ENCODE measurements around the gene AKAP12. TPM values are rescaled to one million over a fixed set of nuclear protein-coding genes. Genes with fewer than 3 reads are reported as not detected.
"Not testable (repeated sequence)": the region's sequence is repeated elsewhere in the genome, so short reads cannot be mapped to it uniquely, and the experiment has no call there.

AKAP12 gene
- total RNA-seq, 2 experiments from 2014 or later: 0.78 to 1.1 TPM

- CTCF ChIA-PET: interaction anchor here (1.9 to 2.1 kb wide), 2 partner anchors 13 to 52 kb away, joined by 4 to 5 read pairs; no protein-coding TSS in a partner anchor
- no peaks in the 10 kb centered on the region for H3K9me3 Mint-ChIP-seq
- peaks cover 30% of the 10 kb centered on the region for H3K36me3 Mint-ChIP-seq (ENCODE audit: low read depth)
- H3K27me3 Mint-ChIP-seq: no peaks in the 10 kb centered on the region
- DNase-seq: no peak
- POLR2A ChIA-PET: interaction anchor here (1.3 to 12.5 kb wide), 2 partner anchors 16 to 75 kb away, joined by 6 to 247 read pairs; partner anchors contain the start of genes RMND1 and ZBTB2
- peaks cover 85% of the 10 kb centered on the region for H3K4me1 Mint-ChIP-seq
- peak overlapping the region; percentile 75 for H3K27ac Mint-ChIP-seq
- peak overlapping the region; percentile 40 for H3K4me3 Mint-ChIP-seq
Observed at GRCh38 chr6:151376440-151376839, 136.7 kb downstream of the AKAP12 start.

- ChIA-PET CTCF (interaction anchor here (0.7 to 2.1 kb wide), 4 partner anchors 13 to 485 kb away, joined by 3 to 5 read pairs (median 4); no protein-coding TSS in a partner anchor), POLR2A (interaction anchor here (1.3 to 12.5 kb wide), 2 partner anchors 16 to 75 kb away, joined by 6 to 247 read pairs; partner anchors contain the start of genes RMND1 and ZBTB2)
- H3K27ac Mint-ChIP-seq: peak overlapping the region; percentile 75
- H3K4me3 Mint-ChIP-seq: no peak overlapping the region
- no peak for DNase-seq
- H3K36me3 Mint-ChIP-seq (ENCODE audit: low read depth): peaks cover 23% of the 10 kb centered on the region
- H3K27me3 Mint-ChIP-seq: no peaks in the 10 kb centered on the region
- no peaks in the 10 kb centered on the region for H3K9me3 Mint-ChIP-seq
- H3K4me1 Mint-ChIP-seq: peaks cover 82% of the 10 kb centered on the region
Observed at GRCh38 chr6:151377095-151377494, 137.3 kb downstream of the AKAP12 start.

GRCh38 chr6:151379933-151380847, 140.4 kb downstream of the AKAP12 start:
- CTCF ChIA-PET: interaction anchor here (1.1 to 2.8 kb wide), 2 partner anchors 9 to 25 kb away, joined by 3 to 19 read pairs; no protein-coding TSS in a partner anchor

GRCh38 chr6:151380848-151381205, 141.1 kb downstream of the AKAP12 start:
- Mint-ChIP-seq H3K4me3 (peak overlapping the region; percentile 80), H3K27me3 (no peaks in the 10 kb centered on the region), H3K4me1 (peaks cover 75% of the 10 kb centered on the region), H3K36me3 (ENCODE audit: low read depth) (peaks cover 29% of the 10 kb centered on the region), H3K9me3 (no peaks in the 10 kb centered on the region), H3K27ac (peak overlapping the region; percentile 96)
- no peak for DNase-seq
- POLR2A ChIA-PET: interaction anchor here (0.8 to 12.5 kb wide), 2 partner anchors 12 to 33 kb away, joined by 3 to 247 read pairs; partner anchors contain the start of gene ZBTB2
- CTCF ChIA-PET: interaction anchor here (2.8 kb wide), 1 partner anchor 9 kb away, joined by 19 read pairs; no protein-coding TSS in a partner anchor

More at GRCh38 chr6:151379933-151380847, 140.4 kb downstream of the AKAP12 start:
- H3K4me3 Mint-ChIP-seq: peak overlapping the region; percentile 80
- peaks cover 75% of the 10 kb centered on the region for H3K4me1 Mint-ChIP-seq
- peak; percentile 46 for DNase-seq
- peak overlapping the region; percentile 96 for H3K27ac Mint-ChIP-seq
- no peaks in the 10 kb centered on the region for H3K27me3 Mint-ChIP-seq
- POLR2A ChIA-PET: interaction anchor here (0.8 to 12.5 kb wide), 2 partner anchors 13 to 33 kb away, joined by 3 to 247 read pairs; partner anchors contain the start of gene ZBTB2
- no peaks in the 10 kb centered on the region for H3K9me3 Mint-ChIP-seq
- H3K36me3 Mint-ChIP-seq (ENCODE audit: low read depth): peaks cover 28% of the 10 kb centered on the region

GRCh38 chr6:151381722-151382121, 142.0 kb downstream of the AKAP12 start:
- Mint-ChIP-seq H3K4me1 (peaks cover 72% of the 10 kb centered on the region), H3K9me3 (no peaks in the 10 kb centered on the region), H3K27me3 (no peaks in the 10 kb centered on the region), H3K36me3 (ENCODE audit: low read depth) (peaks cover 28% of the 10 kb centered on the region), H3K27ac (peak overlapping the region; percentile 96), H3K4me3 (peak overlapping the region; percentile 40)
- DNase-seq: no peak
- CTCF ChIA-PET: no interaction called here
- POLR2A ChIA-PET: interaction anchor here (1.0 to 12.5 kb wide), 2 partner anchors 11 to 25 kb away, joined by 3 to 247 read pairs; partner anchors contain the start of gene ZBTB2

GRCh38 chr6:151382631-151383030, 142.9 kb downstream of the AKAP12 start:
- peaks cover 28% of the 10 kb centered on the region for H3K36me3 Mint-ChIP-seq (ENCODE audit: low read depth)
- H3K27me3 Mint-ChIP-seq, DNase-seq, H3K27ac Mint-ChIP-seq, H3K4me3 Mint-ChIP-seq, H3K9me3 Mint-ChIP-seq, CTCF ChIA-PET: not testable (repeated sequence)
- H3K4me1 Mint-ChIP-seq: peaks cover 73% of the 10 kb centered on the region
- POLR2A ChIA-PET: interaction anchor here (0.9 to 1.0 kb wide), 2 partner anchors 11 to 26 kb away, joined by 3 read pairs; no protein-coding TSS in a partner anchor

GRCh38 chr6:151384151-151384550, 144.4 kb downstream of the AKAP12 start:
- Mint-ChIP-seq H3K36me3 (ENCODE audit: low read depth) (peaks cover 34% of the 10 kb centered on the region), H3K27ac (peak overlapping the region; percentile 7), H3K9me3 (no peaks in the 10 kb centered on the region), H3K27me3 (no peaks in the 10 kb centered on the region), H3K4me1 (peaks cover 73% of the 10 kb centered on the region), H3K4me3 (no peak overlapping the region)
- POLR2A ChIA-PET: interaction anchor here (2.8 kb wide), 1 partner anchor 10 kb away, joined by 15 read pairs; no protein-coding TSS in a partner anchor
- DNase-seq: no peak
- CTCF ChIA-PET: no interaction called here

GRCh38 chr6:151385177-151385576, 145.4 kb downstream of the AKAP12 start:
- H3K4me1 Mint-ChIP-seq: peaks cover 68% of the 10 kb centered on the region

GRCh38 chr6:151387175-151387970, 147.6 kb downstream of the AKAP12 start:
- peaks cover 38% of the 10 kb centered on the region for H3K36me3 Mint-ChIP-seq (ENCODE audit: low read depth)
- peaks cover 59% of the 10 kb centered on the region for H3K4me1 Mint-ChIP-seq
- POLR2A ChIA-PET: interaction anchor here (6.9 to 10.6 kb wide), 2 partner anchors 12 to 65 kb away, joined by 66 to 247 read pairs; partner anchors contain the start of gene RMND1

More at GRCh38 chr6:151385177-151385576, 145.4 kb downstream of the AKAP12 start:
- ChIA-PET POLR2A (interaction anchor here (0.8 to 2.8 kb wide), 3 partner anchors 11 to 73 kb away, joined by 3 to 15 read pairs (median 6); no protein-coding TSS in a partner anchor), CTCF (interaction anchor here (1.0 to 1.2 kb wide), 2 partner anchors 11 to 801 kb away, joined by 3 to 5 read pairs; no protein-coding TSS in a partner anchor)
- peaks cover 37% of the 10 kb centered on the region for H3K36me3 Mint-ChIP-seq (ENCODE audit: low read depth)
- peak overlapping the region; percentile 42 for H3K4me3 Mint-ChIP-seq
- H3K27ac Mint-ChIP-seq: peak overlapping the region; percentile 76
- H3K9me3 Mint-ChIP-seq: no peaks in the 10 kb centered on the region
- no peak for DNase-seq
- H3K27me3 Mint-ChIP-seq: no peaks in the 10 kb centered on the region

GRCh38 chr6:151388236-151388635, 148.5 kb downstream of the AKAP12 start:
- Mint-ChIP-seq H3K27me3 (no peaks in the 10 kb centered on the region), H3K27ac (peak overlapping the region; percentile 99), H3K4me3 (peak overlapping the region; percentile 49), H3K9me3 (no peaks in the 10 kb centered on the region), H3K4me1 (peaks cover 66% of the 10 kb centered on the region), H3K36me3 (ENCODE audit: low read depth) (peaks cover 42% of the 10 kb centered on the region)
- DNase-seq: no peak
- ChIA-PET CTCF (interaction anchor here (3.3 kb wide), 1 partner anchor 9 kb away, joined by 19 read pairs; no protein-coding TSS in a partner anchor), POLR2A (interaction anchor here (0.8 to 10.6 kb wide), 3 partner anchors 13 to 64 kb away, joined by 3 to 247 read pairs (median 66); partner anchors contain the start of gene RMND1)

More at GRCh38 chr6:151387175-151387970, 147.6 kb downstream of the AKAP12 start:
- Mint-ChIP-seq H3K27ac (peak overlapping the region; percentile 23), H3K27me3 (no peaks in the 10 kb centered on the region), H3K4me3 (no peak overlapping the region), H3K9me3 (no peaks in the 10 kb centered on the region)
- no peak for DNase-seq
- CTCF ChIA-PET: interaction anchor here (3.3 kb wide), 1 partner anchor 8 kb away, joined by 19 read pairs; no protein-coding TSS in a partner anchor

- Mint-ChIP-seq H3K27ac (peak overlapping the region; percentile 99), H3K36me3 (ENCODE audit: low read depth) (peaks cover 41% of the 10 kb centered on the region), H3K4me1 (peaks cover 68% of the 10 kb centered on the region), H3K4me3 (peak overlapping the region; percentile 94), H3K9me3 (no peaks in the 10 kb centered on the region), H3K27me3 (no peaks in the 10 kb centered on the region)
- no peak for DNase-seq
- ChIA-PET POLR2A (interaction anchor here (0.8 to 10.6 kb wide), 9 partner anchors 14 to 1594 kb away, joined by 3 to 247 read pairs (median 6); partner anchors contain the start of gene RMND1), CTCF (interaction anchor here (0.8 to 3.3 kb wide), 10 partner anchors 9 to 498 kb away, joined by 3 to 19 read pairs (median 6); partner anchors contain the start of gene RMND1)
Observed at GRCh38 chr6:151388997-151389617, 149.3 kb downstream of the AKAP12 start.
